Mucosa of stomach (tissue), 1 donor: Measurements from ENCODE around the gene FAT1.

Experiments
- H3K27me3 ChIP-seq: one replicate; pipeline ENCODE4 v1.7.0; 2013; ENCODE audit warnings: mild to moderate bottlenecking, low read length; ENCODE audit not compliant: control insufficient read depth, insufficient read depth
- H3K36me3 ChIP-seq: one replicate; pipeline ENCODE4 v1.7.0; 2013; ENCODE audit warnings: low read length; ENCODE audit not compliant: control insufficient read depth, insufficient read depth
- H3K4me1 ChIP-seq: one replicate; pipeline ENCODE4 v1.7.0; 2013; ENCODE audit warnings: mild to moderate bottlenecking, low read length; ENCODE audit not compliant: control insufficient read depth, insufficient read depth
- H3K4me3 ChIP-seq: one replicate; pipeline ENCODE4 v1.7.0; 2013; ENCODE audit warnings: low read length
- H3K9ac ChIP-seq: one replicate; pipeline ENCODE4 v1.7.0; 2013; ENCODE audit warnings: mild to moderate bottlenecking, low read length, moderate library complexity
- H3K9me3 ChIP-seq: one replicate; pipeline ENCODE4 v1.7.0; 2013; ENCODE audit warnings: mild to moderate bottlenecking, low read length, moderate library complexity; ENCODE audit not compliant: control insufficient read depth
- donor health status: Pancreatic carcinoma.

Gene FAT1

GRCh38 chr4:186687265-186687664, 36.4 kb downstream of the FAT1 start:
- peaks cover 33% of the 10 kb centered on the region for H3K4me1 ChIP-seq
- no peaks in the 10 kb centered on the region for H3K27me3 ChIP-seq
- no peaks in the 10 kb centered on the region for H3K9me3 ChIP-seq
- no peak overlapping the region for H3K4me3 ChIP-seq
- no peak overlapping the region for H3K9ac ChIP-seq
- H3K36me3 ChIP-seq = no peaks in the 10 kb centered on the region

DNA sequence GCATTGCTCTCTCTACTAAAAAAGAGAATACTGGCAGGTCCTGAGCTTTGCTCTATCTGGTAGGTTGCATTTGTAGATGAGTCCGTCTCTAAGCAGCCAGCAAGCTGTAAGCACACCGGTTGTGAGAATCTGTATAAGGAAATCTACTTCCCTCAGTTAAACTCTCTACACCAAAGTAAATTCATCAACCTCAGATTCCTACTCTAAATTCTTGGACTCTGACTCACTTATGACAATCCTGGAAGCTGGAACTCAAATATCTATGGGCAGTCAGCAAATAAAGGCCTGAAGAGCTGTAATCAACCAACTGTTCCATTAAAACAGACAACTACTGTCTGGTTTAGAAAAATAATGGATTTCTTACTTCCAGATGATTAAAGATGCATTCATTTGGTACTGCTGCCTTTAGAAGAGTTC, 37.9 kb downstream of the FAT1 start:
- Histone ChIP-seq H3K9ac (no peak overlapping the region), H3K27me3 (no peaks in the 10 kb centered on the region), H3K9me3 (no peaks in the 10 kb centered on the region), H3K4me1 (peaks cover 33% of the 10 kb centered on the region), H3K4me3 (no peak overlapping the region), H3K36me3 (peaks cover 6% of the 10 kb centered on the region)

- no peaks in the 10 kb centered on the region for H3K27me3 ChIP-seq
- H3K4me1 ChIP-seq = peaks cover 33% of the 10 kb centered on the region
- H3K9me3 ChIP-seq = no peaks in the 10 kb centered on the region
- H3K4me3 ChIP-seq = no peak overlapping the region
- H3K36me3 ChIP-seq = peaks cover 6% of the 10 kb centered on the region
- H3K9ac ChIP-seq = no peak overlapping the region
Measured at GRCh38 chr4:186684889-186685309, 38.8 kb downstream of the FAT1 start.

DNA sequence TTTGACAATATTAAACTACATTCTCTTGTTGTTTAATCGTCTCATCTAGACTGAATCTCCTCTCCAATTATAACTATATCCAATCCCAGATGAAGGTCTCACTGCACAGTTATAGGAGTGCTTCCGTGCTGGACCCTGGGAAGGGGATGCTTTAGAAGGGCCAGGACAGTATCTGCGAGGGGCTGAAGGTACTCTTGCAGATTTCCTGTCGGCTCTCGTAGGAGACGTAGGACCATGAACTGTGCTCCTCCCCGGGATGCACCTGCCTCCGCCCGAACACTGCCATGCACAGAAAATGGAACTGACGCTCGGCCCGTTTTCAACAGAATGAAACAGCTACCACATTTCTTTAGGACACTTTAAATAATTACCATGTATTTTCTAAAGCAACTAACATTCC, 39.4 kb downstream of the FAT1 start:
- H3K36me3 ChIP-seq = peaks cover 6% of the 10 kb centered on the region
- H3K4me3 ChIP-seq = no peak overlapping the region
- no peaks in the 10 kb centered on the region for H3K27me3 ChIP-seq
- no peaks in the 10 kb centered on the region for H3K9me3 ChIP-seq
- peaks cover 33% of the 10 kb centered on the region for H3K4me1 ChIP-seq
- no peak overlapping the region for H3K9ac ChIP-seq

GRCh38 chr4:186680641-186681040, 43.0 kb downstream of the FAT1 start:
- no peaks in the 10 kb centered on the region for H3K27me3 ChIP-seq
- no peaks in the 10 kb centered on the region for H3K9me3 ChIP-seq
- no peak overlapping the region for H3K4me3 ChIP-seq
- peaks cover 6% of the 10 kb centered on the region for H3K36me3 ChIP-seq
- peaks cover 21% of the 10 kb centered on the region for H3K4me1 ChIP-seq
- H3K9ac ChIP-seq = no peak overlapping the region

GRCh38 chr4:186676531-186677161, 47.0 kb downstream of the FAT1 start:
- Histone ChIP-seq H3K36me3 (peaks cover 3% of the 10 kb centered on the region), H3K9ac (no peak overlapping the region)

DNA sequence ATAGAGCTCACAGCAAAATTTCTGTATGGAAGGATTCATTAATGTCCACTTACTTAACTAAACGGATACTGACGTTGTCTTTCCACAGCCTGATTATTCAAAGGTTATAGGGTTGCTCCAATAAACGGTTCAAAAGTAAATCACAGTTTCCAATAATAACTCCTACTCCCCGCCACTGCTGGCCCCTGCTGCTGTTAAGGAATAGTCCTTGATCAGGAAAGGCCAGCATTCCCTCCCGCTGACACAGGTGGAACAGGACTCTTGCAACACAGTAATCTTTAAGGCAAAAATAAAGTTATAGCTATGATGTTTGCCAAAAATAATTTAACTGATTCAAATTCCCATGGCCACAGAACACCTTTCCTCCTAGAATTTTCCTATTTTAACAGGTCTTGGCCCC, 53.9 kb downstream of the FAT1 start:
- Histone ChIP-seq H3K9me3 (no peaks in the 10 kb centered on the region), H3K4me1 (peaks cover 10% of the 10 kb centered on the region), H3K9ac (no peak overlapping the region), H3K27me3 (no peaks in the 10 kb centered on the region), H3K36me3 (no peaks in the 10 kb centered on the region), H3K4me3 (no peak overlapping the region)

More at GRCh38 chr4:186676531-186677161, 47.0 kb downstream of the FAT1 start:
- Histone ChIP-seq H3K9me3 (no peaks in the 10 kb centered on the region), H3K27me3 (no peaks in the 10 kb centered on the region), H3K4me3 (no peak overlapping the region), H3K4me1 (peaks cover 6% of the 10 kb centered on the region)

- Histone ChIP-seq H3K4me3 (no peak overlapping the region), H3K9ac (no peak overlapping the region), H3K9me3 (no peaks in the 10 kb centered on the region), H3K4me1 (peaks cover 10% of the 10 kb centered on the region), H3K36me3 (no peaks in the 10 kb centered on the region), H3K27me3 (no peaks in the 10 kb centered on the region)
Measured at GRCh38 chr4:186669159-186669731, 54.4 kb downstream of the FAT1 start.

- Histone ChIP-seq H3K27me3 (no peaks in the 10 kb centered on the region), H3K4me1 (peaks cover 10% of the 10 kb centered on the region), H3K9me3 (no peaks in the 10 kb centered on the region), H3K4me3 (no peak overlapping the region), H3K36me3 (no peaks in the 10 kb centered on the region), H3K9ac (no peak overlapping the region)
Measured at GRCh38 chr4:186666750-186667149, 56.9 kb downstream of the FAT1 start.

- no peak overlapping the region for H3K9ac ChIP-seq
- H3K4me3 ChIP-seq = no peak overlapping the region
Measured at GRCh38 chr4:186666252-186666651, 57.4 kb downstream of the FAT1 start.

GRCh38 chr4:186660403-186660802, 63.3 kb downstream of the FAT1 start:
- no peaks in the 10 kb centered on the region for H3K9me3 ChIP-seq
- H3K9ac ChIP-seq = no peak overlapping the region
- no peaks in the 10 kb centered on the region for H3K27me3 ChIP-seq
- H3K36me3 ChIP-seq = peaks cover 6% of the 10 kb centered on the region
- H3K4me1 ChIP-seq = peaks cover 5% of the 10 kb centered on the region
- no peak overlapping the region for H3K4me3 ChIP-seq

More at GRCh38 chr4:186666252-186666651, 57.4 kb downstream of the FAT1 start:
- peaks cover 2% of the 10 kb centered on the region for H3K36me3 ChIP-seq
- H3K9me3 ChIP-seq = no peaks in the 10 kb centered on the region
- H3K27me3 ChIP-seq = no peaks in the 10 kb centered on the region
- peaks cover 10% of the 10 kb centered on the region for H3K4me1 ChIP-seq

DNA sequence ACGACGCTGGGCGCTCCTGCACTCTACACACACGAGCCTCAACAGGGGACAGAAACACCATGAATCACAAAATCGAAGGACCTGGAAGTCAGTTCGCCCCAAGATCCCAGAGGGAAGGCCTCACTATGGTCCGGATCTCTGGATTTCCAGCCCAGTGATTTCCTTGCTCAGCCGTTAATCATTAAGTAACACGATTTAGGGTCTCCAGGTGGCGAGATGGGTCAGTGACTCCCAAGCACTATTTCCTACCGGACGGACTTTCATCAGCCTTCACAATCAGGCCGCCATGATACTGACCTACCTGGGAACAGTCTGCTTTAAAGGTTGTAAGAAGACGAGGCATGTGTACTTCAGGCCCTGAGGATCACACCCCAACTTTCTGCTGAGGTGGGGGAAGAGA, 63.7 kb downstream of the FAT1 start:
- Histone ChIP-seq H3K9me3 (no peaks in the 10 kb centered on the region), H3K4me1 (peaks cover 5% of the 10 kb centered on the region), H3K4me3 (no peak overlapping the region), H3K9ac (no peak overlapping the region), H3K36me3 (peaks cover 6% of the 10 kb centered on the region), H3K27me3 (no peaks in the 10 kb centered on the region)
